Myocyte (in vitro differentiated cells): Measurements from ENCODE around the gene RAB11FIP3. TPM values are rescaled to one million over a fixed set of nuclear protein-coding genes. Genes with fewer than 3 reads are reported as not detected.
"Not testable (repeated sequence)": the region's sequence is repeated elsewhere in the genome, so short reads cannot be mapped to it uniquely, and the experiment has no call there.

Experiments used
- DNase-seq: peaks from one replicate; pipeline ENCODE4 v3.0.0-alpha.2; 2012; ENCODE audit warnings: low read depth
- total RNA-seq: library from RNA; depleted of rRNA; stranded (reverse); fragments of >200 nt; gene quantifications from 2 replicates; pipeline ENCODE4 v1.2.3, GENCODE V29; 2014

Gene RAB11FIP3
- total RNA-seq, 1 donor from 2014 or later: 114 TPM

DNA sequence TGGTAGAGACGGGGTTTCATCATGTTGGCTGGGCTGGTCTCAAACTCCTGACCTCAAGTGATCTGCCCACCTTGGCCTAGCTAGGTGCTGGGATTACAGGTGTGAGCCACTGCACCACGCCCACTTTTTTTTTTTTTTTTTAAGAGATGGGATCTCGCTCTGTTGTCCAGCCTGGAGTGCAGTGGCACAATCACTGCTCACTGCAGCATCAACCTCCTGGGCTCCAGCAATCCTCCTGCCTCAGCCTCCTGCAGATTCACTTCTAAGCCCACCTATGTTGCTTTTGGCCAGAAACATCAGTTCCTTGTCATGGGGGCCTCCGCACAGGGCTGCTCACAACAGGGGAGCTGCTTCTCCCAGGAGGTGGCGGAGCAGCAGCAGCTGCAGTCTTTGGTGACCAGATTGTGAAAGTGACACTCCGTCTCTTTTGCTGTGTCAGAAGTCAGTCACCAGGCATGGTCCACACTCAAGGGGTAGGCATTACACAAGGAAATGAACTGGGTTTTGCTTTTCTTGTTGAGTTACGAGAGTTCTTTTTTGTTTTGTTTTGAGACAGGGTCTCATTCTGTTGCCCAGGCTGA, 32.9 kb upstream of the RAB11FIP3 start:
- DNase-seq: no peak

GRCh38 chr16:396199-396598, 29.2 kb upstream of the RAB11FIP3 start:
- no peak for DNase-seq

GRCh38 chr16:396605-397004, 28.8 kb upstream of the RAB11FIP3 start:
- DNase-seq: peak; percentile 24

DNA sequence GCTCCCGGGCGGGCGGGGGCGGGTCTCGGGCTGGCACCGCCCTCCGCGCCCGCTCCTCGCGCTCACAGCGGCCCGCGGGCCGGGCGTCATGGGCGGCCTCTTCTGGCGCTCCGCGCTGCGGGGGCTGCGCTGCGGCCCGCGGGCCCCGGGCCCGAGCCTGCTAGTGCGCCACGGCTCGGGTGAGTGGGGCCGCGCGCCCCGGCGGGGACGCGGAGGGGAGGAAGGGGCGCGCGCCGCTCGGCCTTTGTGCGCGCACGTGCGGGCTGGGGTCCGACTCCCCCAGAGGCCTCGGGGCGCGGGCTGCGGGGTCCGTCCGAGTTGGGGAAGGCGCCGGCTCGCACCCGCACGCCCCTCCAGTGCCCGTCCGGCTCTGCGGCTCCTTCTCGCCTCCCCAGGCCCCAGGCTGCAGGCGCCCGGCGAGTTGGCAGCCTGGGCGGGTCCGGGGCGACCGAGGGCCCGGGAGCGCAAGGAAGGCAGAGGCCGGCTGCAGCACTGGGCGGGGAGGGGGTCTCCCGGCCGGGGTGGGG, 28.3 kb upstream of the RAB11FIP3 start, which contains the start of gene NME4:
Gene NME4 (plus strand): TSS at position 65 of the 527 bp plus-strand sequence. CDS start 24 bp downstream, at position 89.
- peak; percentile 36 for DNase-seq

GRCh38 chr16:397736-398332, 27.6 kb upstream of the RAB11FIP3 start:
- DNase-seq: peak; percentile 59

DNA sequence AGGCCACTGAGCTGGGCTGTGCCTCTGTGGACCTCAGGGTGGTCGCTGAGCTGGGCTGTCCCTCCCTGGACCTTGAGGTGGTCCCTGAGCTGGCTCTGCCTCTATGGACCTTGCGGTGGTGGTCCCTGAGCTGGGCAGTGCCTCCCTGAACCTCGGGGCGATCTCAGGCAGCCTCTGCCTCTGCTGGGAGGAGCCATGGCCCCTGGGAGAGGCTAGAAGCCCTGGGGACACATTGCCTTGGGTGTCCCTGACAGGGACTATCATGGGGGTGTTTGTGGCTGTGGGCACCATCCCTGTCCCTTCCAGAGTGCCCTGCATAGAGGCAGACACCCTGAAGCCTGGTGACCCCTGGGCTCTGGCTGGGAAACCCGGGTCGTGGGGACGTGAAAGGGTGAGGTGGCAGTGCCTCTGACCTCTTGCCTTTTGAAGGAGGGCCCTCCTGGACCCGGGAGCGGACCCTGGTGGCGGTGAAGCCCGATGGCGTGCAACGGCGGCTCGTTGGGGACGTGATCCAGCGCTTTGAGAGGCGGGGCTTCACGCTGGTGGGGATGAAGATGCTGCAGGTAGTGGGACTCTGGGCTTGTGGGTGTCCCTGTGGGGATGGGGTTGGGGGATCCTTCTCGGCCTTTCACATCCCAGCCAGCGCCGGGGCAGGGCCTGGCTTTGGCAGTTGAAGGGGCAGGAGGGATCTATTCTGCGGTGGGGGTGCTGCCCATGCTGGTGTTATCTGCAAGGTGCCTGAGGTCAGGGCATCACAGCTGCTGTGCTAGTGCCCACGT, 26.7 kb upstream of the RAB11FIP3 start:
- DNase-seq: no peak

- DNase-seq: no peak
These were observed 26.0 kb upstream of the RAB11FIP3 start for GRCh38 chr16:399340-400019.

DNA sequence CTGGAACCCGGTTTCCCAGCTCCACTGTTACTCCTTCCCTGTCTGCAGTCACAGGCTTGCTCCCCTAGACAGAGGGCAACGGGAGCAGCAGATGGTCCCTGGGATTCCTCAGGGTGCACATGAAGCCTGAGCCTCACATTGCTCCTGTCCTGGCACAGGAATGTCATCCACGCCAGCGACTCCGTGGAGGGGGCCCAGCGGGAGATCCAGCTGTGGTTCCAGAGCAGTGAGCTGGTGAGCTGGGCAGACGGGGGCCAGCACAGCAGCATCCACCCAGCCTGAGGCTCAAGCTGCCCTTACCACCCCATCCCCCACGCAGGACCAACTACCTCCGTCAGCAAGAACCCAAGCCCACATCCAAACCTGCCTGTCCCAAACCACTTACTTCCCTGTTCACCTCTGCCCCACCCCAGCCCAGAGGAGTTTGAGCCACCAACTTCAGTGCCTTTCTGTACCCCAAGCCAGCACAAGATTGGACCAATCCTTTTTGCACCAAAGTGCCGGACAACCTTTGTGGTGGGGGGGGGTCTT, 25.3 kb upstream of the RAB11FIP3 start:
- no peak for DNase-seq

- DNase-seq: peak; percentile 91
These were observed 23.7 kb upstream of the RAB11FIP3 start, which contains the start of gene DECR2 for GRCh38 chr16:401468-402348. TSS of gene DECR2 (plus strand) at chr16:401885. CDS start at chr16:401964, 79 bp downstream.

GRCh38 chr16:404971-405486, 20.4 kb upstream of the RAB11FIP3 start:
- no peak for DNase-seq

DNA sequence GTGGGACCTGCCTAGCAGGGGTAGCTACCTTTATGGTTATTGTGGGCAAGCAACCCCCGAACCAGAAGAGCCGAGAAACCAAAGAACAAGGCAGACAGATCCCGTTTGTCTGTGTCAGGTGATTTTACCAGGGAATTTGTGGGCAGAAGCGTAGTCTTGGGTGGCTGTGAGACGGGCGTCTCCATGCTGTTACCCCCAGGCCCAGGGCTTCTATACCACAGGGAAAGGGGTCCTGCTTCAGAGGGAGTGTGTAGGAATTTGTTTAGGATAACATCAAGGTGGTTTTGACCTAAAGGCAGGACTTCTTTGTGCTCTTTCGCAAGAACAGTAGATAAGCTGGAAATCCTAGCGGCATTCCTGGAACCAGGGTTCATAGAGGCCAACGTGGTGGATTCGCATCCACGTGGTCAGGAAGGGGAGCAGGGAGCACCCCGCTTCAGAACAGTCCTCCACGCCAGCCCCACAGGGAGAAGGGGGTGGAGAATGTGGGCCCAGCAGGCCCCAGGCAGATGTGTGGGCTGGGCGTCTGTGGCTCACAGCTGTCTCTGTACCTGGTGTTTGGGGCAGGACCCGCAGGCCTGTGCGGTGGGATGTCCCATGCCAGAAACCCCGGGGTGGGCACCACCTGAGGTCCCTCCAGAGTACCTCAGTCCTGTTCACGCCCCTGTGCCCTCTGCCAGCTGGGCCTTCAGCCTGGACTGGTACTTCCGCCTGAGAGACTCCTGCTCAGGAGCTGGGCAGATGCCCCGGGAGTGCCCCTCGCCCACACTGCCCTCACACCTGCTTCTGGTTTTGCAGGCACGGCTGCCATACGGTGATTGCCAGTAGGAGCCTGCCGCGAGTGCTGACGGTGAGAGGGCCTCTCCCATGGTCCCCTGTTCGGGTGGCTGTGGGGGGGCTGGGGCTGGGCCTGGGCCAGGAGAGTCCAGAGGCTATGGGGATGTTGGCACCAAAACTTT, 19.6 kb upstream of the RAB11FIP3 start:
- DNase-seq: no peak

- DNase-seq: no peak
These were observed 18.2 kb upstream of the RAB11FIP3 start for GRCh38 chr16:407253-407652.

GRCh38 chr16:410516-411178, 14.8 kb upstream of the RAB11FIP3 start:
- no peak for DNase-seq

GRCh38 chr16:411576-412265, 13.7 kb upstream of the RAB11FIP3 start:
- DNase-seq: no peak

GRCh38 chr16:414395-415169, 10.9 kb upstream of the RAB11FIP3 start:
- DNase-seq: peak; percentile 61

DNA sequence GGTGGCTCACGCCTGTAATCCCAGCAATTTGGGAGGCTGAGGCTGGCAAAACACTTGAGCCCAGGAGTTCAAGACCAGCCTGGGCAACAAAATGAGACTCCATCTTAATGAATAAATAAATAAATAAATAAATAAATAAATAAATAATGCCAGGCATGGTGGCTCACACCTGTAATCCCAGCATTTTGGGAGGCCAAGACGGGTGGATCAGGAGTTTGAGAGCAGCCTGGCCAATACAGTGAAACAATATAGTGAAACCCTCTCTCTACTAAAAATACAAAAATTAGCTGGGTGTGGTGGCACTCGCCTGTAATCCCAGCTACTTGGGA, 10.3 kb upstream of the RAB11FIP3 start:
- not testable (repeated sequence) for DNase-seq

DNA sequence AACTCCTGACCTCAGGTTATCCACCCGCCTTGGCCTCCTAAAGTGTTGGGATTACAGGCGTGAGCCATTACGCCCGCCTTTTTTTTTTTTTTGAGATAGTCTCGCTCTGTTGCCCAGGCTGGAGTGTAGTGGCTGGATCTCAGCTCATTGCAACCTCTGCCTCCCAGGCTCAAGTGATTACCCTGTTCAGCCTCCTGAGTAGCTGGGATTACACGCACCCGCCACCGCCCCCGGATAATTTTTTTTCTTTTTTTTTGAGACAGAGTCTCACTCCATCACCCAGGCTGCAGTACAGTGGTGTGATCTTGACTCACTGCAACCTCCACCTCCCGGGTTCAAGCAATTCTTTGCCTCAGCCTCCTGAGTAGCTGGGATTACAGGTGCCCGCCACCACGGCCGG, 3.3 kb upstream of the RAB11FIP3 start:
- DNase-seq: not testable (repeated sequence)
